B cell (primary cell): ENCODE measurements around the gene TRUB1. TPM values are rescaled to one million over a fixed set of nuclear protein-coding genes. Genes with fewer than 3 reads are reported as not detected.

Experiments used
- ATAC-seq: fragments of 200-7000 bp; cut with Tn5 transposase; one replicate; pipeline ENCODE4 v1.10.0; 2021; ENCODE audit warnings: low read depth, mild to moderate bottlenecking, moderate number of reproducible peaks, moderate library complexity
- CTCF ChIA-PET: fragments of 350-600 bp; sonication (Branson Sonifier 250); formaldehyde crosslinking; loops from one replicate; lab custom pipeline; 2021; ENCODE audit warnings: antibody characterized with exemption, inconsistent platforms; lab: Charles Lee
- POLR2A ChIA-PET: fragments of 350-600 bp; sonication (Branson Sonifier 250); formaldehyde crosslinking; loops from one replicate; lab custom pipeline; 2021; ENCODE audit warnings: antibody characterized with exemption; lab: Charles Lee
- DNase-seq: peaks from one replicate; pipeline ENCODE4 v3.0.0; 2013
- H2AFZ ChIP-seq: 2 replicates; pipeline ENCODE4 v1.6.1; 2012; ENCODE audit warnings: mild to moderate bottlenecking, low read depth, low read length; ENCODE audit not compliant: insufficient read depth, poor library complexity, severe bottlenecking
- H3K27ac ChIP-seq, 2 donors: 1 replicate in 1 of 2; 2 replicates in 1 of 2; pipeline ENCODE4 v1.5.1; 2012 to 2013; ENCODE audit warnings: low read length in 2 of 2, mild to moderate bottlenecking in 2 of 2, moderate library complexity in 1 of 2
- H3K27me3 ChIP-seq, 4 experiments: fragments of 200-600 bp in 1 of 4; sonication (generic) in 1 of 4; replicated peaks in 1 of 4; 1 replicate in 2 of 4; 2 replicates in 2 of 4; pipeline versions ENCODE4 v1.6.1 to v1.7.0; 2013 to 2016; ENCODE audit warnings: low read length in 3 of 4, mild to moderate bottlenecking in 2 of 4, mixed read lengths in 1 of 4, moderate library complexity in 1 of 4; ENCODE audit not compliant: insufficient read depth in 4 of 4, control insufficient read depth in 3 of 4; ENCODE audit errors: control extremely low read depth in 1 of 4
- H3K36me3 ChIP-seq, 2 experiments: replicated peaks in 1 of 2; 1 replicate in 1 of 2; 2 replicates in 1 of 2; pipeline versions ENCODE4 v1.6.1 to v1.7.1; 2013; ENCODE audit warnings: low read length in 1 of 2; ENCODE audit not compliant: insufficient read depth in 2 of 2, control insufficient read depth in 1 of 2; ENCODE audit errors: control extremely low read depth in 1 of 2, extremely low read depth in 1 of 2
- H3K4me1 ChIP-seq, 2 donors: fragments of 200-600 bp in 1 of 2; sonication (generic) in 1 of 2; 1 replicate in 1 of 2; 2 replicates in 1 of 2; pipeline versions ENCODE4 v1.5.1 to v1.6.1; 2013 to 2017; ENCODE audit warnings: low read length in 2 of 2; ENCODE audit not compliant: control insufficient read depth in 2 of 2, insufficient read depth in 2 of 2
- H3K4me2 ChIP-seq: replicated peaks from 2 replicates; pipeline ENCODE3; 2012; ENCODE audit warnings: mild to moderate bottlenecking, low read depth, low read length; ENCODE audit not compliant: poor library complexity, severe bottlenecking
- H3K4me3 ChIP-seq, 5 experiments: fragments of 200-600 bp in 1 of 5; sonication (generic) in 1 of 5; 1 replicate in 3 of 5; 2 replicates in 2 of 5; pipeline versions ENCODE4 v1.5.1 to v1.7.0; 2011 to 2016; ENCODE audit warnings: low read length in 4 of 5, mild to moderate bottlenecking in 4 of 5, low read depth in 2 of 5, control low read depth in 1 of 5, moderate library complexity in 1 of 5; ENCODE audit not compliant: insufficient read depth in 1 of 5; ENCODE audit errors: control extremely low read depth in 1 of 5, extremely low read depth in 1 of 5
- H3K79me2 ChIP-seq: fragments of 200-600 bp; sonication (generic); one replicate; pipeline ENCODE4 v1.6.0; 2016; ENCODE audit warnings: low read length; ENCODE audit not compliant: control insufficient read depth, insufficient read depth
- H3K9ac ChIP-seq: fragments of 200-600 bp; sonication (generic); 2 replicates; pipeline ENCODE4 v1.6.1; 2017; ENCODE audit warnings: mild to moderate bottlenecking, low read length, moderate library complexity
- H3K9me3 ChIP-seq, 3 donors: one replicate each; pipeline versions ENCODE4 v1.6.1 to v1.7.1; 2013; ENCODE audit warnings: low read length in 2 of 3; ENCODE audit not compliant: control insufficient read depth in 2 of 3, insufficient read depth in 1 of 3; ENCODE audit errors: control extremely low read depth in 1 of 3
- H4K20me1 ChIP-seq: 2 replicates; pipeline ENCODE4 v1.6.0; 2012; ENCODE audit warnings: mild to moderate bottlenecking, low read length; ENCODE audit not compliant: insufficient read depth, control insufficient read depth, poor library complexity, severe bottlenecking
- H3K27ac Mint-ChIP-seq: one replicate; pipeline ENCODE4 v1.8.0; 2021; ENCODE audit warnings: mixed read lengths
- H3K27me3 Mint-ChIP-seq: one replicate; pipeline ENCODE4 v1.8.0; 2021; ENCODE audit warnings: mixed read lengths
- H3K4me1 Mint-ChIP-seq: one replicate; pipeline ENCODE4 v1.8.0; 2021; ENCODE audit warnings: mixed read lengths
- H3K4me3 Mint-ChIP-seq: one replicate; pipeline ENCODE4 v1.8.0; 2021; ENCODE audit warnings: mixed read lengths
- H3K9me3 Mint-ChIP-seq: one replicate; pipeline ENCODE4 v1.8.0; 2022; ENCODE audit warnings: mixed read lengths; ENCODE audit not compliant: insufficient read depth
- CTCF ChIP-seq: fragments of 200-600 bp; IDR thresholded peaks from one replicate; pipeline ENCODE4 v1.8.0; 2022; ENCODE audit warnings: antibody characterized with exemption, mild to moderate bottlenecking
- EZH2 ChIP-seq: IDR thresholded peaks from 2 replicates; pipeline ENCODE4 v1.6.1; 2012; ENCODE audit warnings: borderline replicate concordance, low read depth, mild to moderate bottlenecking, moderate library complexity, low read length; ENCODE audit not compliant: insufficient read depth, poor library complexity, severe bottlenecking
- WGBS: methylation state at CpG from one replicate; pipeline ENCODE4 v1.1.5; 2013; ENCODE audit warnings: missing lambda C conversion rate; ENCODE audit not compliant: insufficient coverage; 5-methylcytosine and 5-hydroxymethylcytosine counted together
- intact Hi-C: fragments of 100-400 bp; cut with micrococcal nuclease; formaldehyde crosslinking; loops from one replicate; pipeline ENCODE4 v1.10.0; 2022
- polyA plus RNA-seq: library from polyadenylated mRNA; depleted of rRNA; stranded (reverse); fragments of >200 nt; gene quantifications from 2 replicates; pipeline ENCODE4 v1.2.3, GENCODE V29; 2012
- total RNA-seq, 2 donors: library from RNA; stranded (reverse); fragments of 120-200 nt in 1 of 2; gene quantifications; 1 replicate in 1 of 2; 2 replicates in 1 of 2; pipeline versions ENCODE4 v1.2.3 to v1.2.4, GENCODE V29; 2013 to 2022

TRUB1 gene
- total and polyA plus RNA-seq, 2 donors (not counting 1 experiment from before 2014, with no cell fraction given): 6.5 to 15.7 TPM

- intact Hi-C loops: no loop called here
- Histone ChIP-seq H4K20me1 (no peaks in the 10 kb centered on the region), H3K4me3 (no peak overlapping the region), H3K27ac (no peak overlapping the region), H3K4me2 (no peak overlapping the region), H3K9ac (no peak overlapping the region), H2AFZ (no peak overlapping the region), H3K79me2 (no peaks in the 10 kb centered on the region), H3K27me3 (no peaks in the 10 kb centered on the region), H3K4me1 (no peaks in the 10 kb centered on the region), H3K9me3 (peaks cover 0 to 1% (median 0%) of the 10 kb centered on the region in 3 donors), H3K36me3 (peaks cover 2 to 8% of the 10 kb centered on the region in 2 experiments)
- Mint-ChIP-seq H3K27ac (no peak overlapping the region), H3K4me3 (no peak overlapping the region), H3K9me3 (peaks cover 4% of the 10 kb centered on the region), H3K27me3 (no peaks in the 10 kb centered on the region), H3K4me1 (peaks cover 4% of the 10 kb centered on the region)
- DNase-seq: no peak
- WGBS: 63% methylated on average over 1 of the region's 2 CpGs
- no peak for TF ChIP-seq EZH2
- no peak for TF ChIP-seq CTCF
- ChIA-PET CTCF (no interaction called here), POLR2A (no interaction called here)
- no peak for ATAC-seq
Observed at GRCh38 chr10:114967071-114967470, 29.1 kb downstream of the TRUB1 start.

- DNase-seq (no peak), ATAC-seq (no peak)
- Histone ChIP-seq H4K20me1 (no peaks in the 10 kb centered on the region), H3K79me2 (no peaks in the 10 kb centered on the region), H3K27ac (no peak overlapping the region), H3K4me2 (no peak overlapping the region), H3K4me3 (no peak overlapping the region), H3K9ac (no peak overlapping the region), H3K9me3 (no peaks in the 10 kb centered on the region), H3K4me1 (no peaks in the 10 kb centered on the region), H3K36me3 (peaks cover 0 to 4% of the 10 kb centered on the region in 2 experiments), H3K27me3 (no peaks in the 10 kb centered on the region), H2AFZ (no peak overlapping the region)
- CTCF ChIA-PET: no interaction called here
- Mint-ChIP-seq H3K9me3 (no peaks in the 10 kb centered on the region), H3K27me3 (no peaks in the 10 kb centered on the region), H3K27ac (no peak overlapping the region), H3K4me3 (no peak overlapping the region), H3K4me1 (peaks cover 4% of the 10 kb centered on the region)
- POLR2A ChIA-PET: no interaction called here
- no CpG with 5 or more reads among the region's 4 CpGs for WGBS
- intact Hi-C loops: no loop called here
- no peak for TF ChIP-seq EZH2
- TF ChIP-seq CTCF: no peak
Observed at GRCh38 chr10:114970515-114970914, 32.5 kb downstream of the TRUB1 start.
